DMS53 treated with DMSO at 0.1 percent for 48 hours (cell line): ENCODE results near the gene CDH3.

ENCODE experiments used
- DNase-seq: peaks from one replicate; lab custom pipeline; 2025; ENCODE audit not compliant: unreplicated experiment; lab: John Stamatoyannopoulos, UW

CDH3 gene

DNA sequence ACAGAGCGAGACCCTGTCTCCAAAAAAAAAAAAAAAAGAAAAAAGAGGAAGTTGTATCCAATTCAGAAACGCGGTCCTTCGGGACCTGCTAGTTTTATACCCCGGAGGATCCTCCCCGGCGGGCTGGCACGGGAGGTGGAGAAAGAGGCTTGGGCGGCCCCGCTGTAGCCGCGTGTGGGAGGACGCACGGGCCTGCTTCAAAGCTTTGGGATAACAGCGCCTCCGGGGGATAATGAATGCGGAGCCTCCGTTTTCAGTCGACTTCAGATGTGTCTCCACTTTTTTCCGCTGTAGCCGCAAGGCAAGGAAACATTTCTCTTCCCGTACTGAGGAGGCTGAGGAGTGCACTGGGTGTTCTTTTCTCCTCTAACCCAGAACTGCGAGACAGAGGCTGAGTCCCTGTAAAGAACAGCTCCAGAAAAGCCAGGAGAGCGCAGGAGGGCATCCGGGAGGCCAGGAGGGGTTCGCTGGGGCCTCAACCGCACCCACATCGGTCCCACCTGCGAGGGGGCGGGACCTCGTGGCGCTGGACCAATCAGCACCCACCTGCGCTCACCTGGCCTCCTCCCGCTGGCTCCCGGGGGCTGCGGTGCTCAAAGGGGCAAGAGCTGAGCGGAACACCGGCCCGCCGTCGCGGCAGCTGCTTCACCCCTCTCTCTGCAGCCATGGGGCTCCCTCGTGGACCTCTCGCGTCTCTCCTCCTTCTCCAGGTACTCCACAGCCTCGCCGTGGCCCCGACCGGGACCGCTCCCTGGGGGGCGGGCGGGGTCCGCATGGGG is at the start of gene CDH3:
TSS of gene CDH3 (plus strand) at position 596 of the 779 bp plus-strand sequence. CDS start at position 666, 70 bp downstream.
- peak; percentile 19 for DNase-seq

DNA sequence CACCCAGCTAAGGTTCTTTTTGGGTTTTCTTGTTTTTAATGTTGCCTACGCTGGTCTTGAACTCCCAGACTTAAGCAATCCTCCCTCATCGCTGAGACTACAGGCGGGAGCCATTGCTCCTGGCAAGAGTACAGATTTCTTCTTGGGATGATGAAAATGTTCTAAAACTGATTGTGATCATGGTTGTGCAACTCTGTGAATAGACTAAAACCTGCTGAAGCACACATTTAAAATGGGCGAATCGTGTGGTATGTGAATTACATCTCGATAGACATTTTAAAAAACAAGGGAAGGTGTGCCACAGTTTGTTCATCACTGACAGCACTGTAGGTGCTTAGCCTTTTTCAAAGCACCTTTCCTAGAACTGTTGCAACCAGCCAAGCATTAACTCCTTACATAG is 48.8 kb upstream of the CDH3 start:
- DNase-seq, result no peak

DNA sequence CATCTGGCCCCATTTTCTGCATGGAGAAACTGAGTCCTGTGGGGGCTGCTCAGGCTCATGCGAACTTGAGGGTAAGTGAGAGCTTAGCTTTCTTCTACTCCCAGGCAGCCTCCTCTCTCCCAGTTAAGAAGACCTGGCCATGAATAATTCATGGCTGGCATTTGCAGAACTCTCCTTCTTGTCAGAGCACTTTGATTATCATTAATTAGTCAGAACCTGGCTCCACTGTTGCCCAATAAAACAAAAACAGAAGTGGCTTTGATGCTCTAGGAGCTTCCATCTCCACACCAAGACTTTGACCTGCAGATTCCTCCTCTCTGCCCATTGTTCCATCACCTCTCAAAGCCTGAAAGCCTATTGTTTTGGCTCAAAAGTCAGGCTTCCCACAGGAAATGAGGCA is 45.5 kb upstream of the CDH3 start:
- no peak for DNase-seq

- no peak for DNase-seq
Observed at GRCh38 chr16:68605746-68606145, 39.4 kb upstream of the CDH3 start.

GRCh38 chr16:68607443-68607842 is 37.7 kb upstream of the CDH3 start:
- DNase-seq, result no peak

- DNase-seq, result no peak
Observed at GRCh38 chr16:68608330-68608729, 36.8 kb upstream of the CDH3 start.

DNA sequence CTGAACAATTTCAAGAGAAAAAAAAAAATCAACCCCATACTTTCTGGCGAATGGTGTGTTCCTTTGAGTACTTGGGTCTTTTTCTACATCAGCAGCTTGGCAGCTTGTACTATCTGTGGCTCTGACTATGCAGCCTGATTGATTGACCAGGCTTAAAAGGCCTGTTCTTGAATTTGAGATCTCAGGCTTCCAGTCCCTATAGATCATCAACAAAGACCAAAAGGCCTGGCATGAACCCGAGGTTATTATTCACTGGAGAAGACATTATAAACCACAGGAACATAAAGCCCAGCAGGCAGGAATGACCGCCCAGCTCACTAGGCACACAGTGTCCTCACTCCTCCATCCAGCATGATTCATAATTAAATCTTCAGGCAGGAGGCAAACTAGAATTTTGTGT is 32.1 kb upstream of the CDH3 start:
- DNase-seq, result no peak

DNA sequence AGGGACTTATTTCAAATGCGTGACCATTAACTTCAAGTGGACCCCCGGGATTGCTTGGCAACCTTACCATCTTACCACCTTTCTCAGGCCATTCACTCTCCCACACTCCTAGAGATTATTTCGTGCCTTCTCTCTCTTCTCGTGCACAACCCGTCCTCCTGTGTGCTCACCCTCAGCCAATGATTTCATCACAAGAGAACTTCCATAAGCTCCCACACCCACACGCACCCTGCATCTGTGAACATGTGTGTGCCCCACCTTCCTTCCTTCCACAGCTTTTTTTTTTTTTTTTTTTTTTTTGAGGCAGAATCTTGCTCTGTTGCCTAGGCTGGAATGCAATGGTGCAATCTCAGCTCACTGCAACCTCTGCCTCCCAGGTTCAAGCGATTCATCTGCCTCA is 27.4 kb upstream of the CDH3 start:
- DNase-seq, result no peak

DNA sequence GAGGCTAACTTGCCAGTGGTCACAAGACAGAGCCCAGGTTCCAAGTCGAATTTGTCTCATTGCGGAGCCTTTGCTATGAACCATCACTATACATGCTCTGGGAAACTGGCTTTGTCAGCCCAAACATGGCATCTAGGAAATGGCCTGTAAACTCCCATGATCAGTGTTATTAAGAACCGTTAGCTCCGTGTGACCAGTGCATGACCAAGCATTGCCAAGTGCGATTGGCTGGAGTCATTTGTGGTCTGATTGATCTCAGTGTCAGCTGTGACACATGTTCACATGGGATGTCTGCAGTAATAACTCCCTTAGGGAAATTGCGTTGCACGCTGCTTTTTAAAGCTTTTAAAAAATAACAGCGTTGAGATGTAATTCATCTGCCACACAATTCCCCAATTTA is 18.6 kb upstream of the CDH3 start:
- DNase-seq, result no peak

GRCh38 chr16:68627951-68628425 is 17.1 kb upstream of the CDH3 start:
- no peak for DNase-seq

DNA sequence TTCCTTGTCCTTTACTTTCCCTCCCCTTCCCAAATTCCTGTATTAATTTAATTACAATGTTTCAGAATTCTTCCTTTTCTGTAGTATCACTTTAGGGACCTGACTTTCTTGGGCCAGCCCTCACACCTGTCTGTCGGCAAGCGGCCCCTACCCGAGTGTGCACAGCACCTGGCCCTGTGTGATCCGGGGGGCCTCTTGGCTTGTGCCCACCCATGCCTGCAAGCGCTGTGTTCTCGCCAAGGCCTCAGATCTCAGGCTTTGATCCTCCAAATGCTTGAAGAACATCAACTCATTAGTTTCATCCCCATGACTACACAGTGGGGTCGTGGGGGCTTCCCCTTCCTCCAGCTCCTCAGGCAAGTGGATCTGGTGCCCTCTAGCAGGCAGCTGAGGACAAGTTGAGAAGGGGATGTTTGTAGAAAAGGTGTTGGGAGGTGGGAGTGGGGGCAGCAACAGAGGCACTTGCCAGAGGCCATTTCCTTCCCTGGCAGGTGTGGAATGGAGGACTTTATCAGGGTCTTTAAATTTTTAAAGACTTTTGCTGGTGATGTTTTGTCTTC is 15.7 kb upstream of the CDH3 start:
- no peak for DNase-seq

DNA sequence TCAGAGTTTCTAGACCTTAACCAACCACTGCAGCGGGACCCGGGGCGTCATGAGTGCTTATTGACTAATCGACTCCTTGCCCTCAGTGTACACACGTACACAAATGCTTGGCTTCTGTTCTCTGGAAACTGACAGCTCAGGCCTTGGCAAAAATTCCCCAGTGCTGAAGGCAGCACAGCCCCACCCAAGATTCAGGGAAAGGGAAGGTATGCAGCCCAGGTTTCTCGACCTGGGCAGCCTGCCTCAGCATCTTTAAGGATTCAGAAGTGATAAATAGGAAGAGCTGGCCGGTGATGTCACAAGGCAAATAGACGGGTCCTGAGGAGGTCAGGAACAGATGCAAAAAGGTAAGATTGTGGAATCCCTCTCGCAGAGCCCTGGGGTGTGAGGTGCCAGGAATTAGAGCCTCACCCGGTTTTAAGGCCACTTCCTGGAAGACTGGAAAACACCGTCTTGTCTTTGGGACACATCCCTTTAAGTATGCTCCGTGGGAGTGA is 9.0 kb upstream of the CDH3 start:
- no peak for DNase-seq

DNA sequence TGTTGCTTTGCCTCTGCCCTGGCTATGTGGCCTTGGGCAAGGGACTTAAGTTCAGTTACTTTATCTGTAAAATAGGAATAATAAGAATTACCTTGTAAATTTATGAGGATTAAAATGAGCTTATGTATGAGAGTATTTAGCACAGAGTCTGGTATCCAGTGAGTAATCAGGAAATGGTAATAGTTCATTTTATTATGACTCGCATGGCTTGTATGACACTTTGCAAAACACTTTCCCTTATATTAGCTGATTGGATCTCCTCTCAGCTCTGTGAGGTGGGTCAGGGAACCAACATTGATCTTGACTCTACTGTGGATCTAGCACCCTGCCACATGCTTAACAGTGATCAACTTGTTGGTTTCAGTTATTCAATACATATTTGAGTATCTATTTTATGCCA is 8.3 kb upstream of the CDH3 start:
- no peak for DNase-seq

DNA sequence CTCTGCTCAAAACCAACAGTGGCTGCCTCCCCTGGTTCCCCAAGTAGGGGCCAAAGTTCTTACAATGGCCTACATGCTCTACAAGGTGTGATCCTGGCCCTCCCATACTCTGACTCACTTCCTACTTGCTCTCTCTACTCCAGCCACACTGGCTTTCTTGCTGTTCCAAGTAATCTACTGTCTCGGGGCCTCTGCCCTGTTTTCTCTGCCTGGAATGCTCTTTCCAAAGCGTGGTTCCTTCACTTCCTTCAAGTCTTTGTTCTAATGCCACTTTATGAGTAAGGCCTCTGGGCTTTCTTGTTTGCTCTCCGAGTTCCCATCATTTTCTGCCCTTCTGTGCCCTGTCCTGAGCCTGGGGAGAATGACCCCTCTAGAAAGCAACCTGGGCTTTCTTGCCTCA is 4.1 kb upstream of the CDH3 start:
- no peak for DNase-seq

DNA sequence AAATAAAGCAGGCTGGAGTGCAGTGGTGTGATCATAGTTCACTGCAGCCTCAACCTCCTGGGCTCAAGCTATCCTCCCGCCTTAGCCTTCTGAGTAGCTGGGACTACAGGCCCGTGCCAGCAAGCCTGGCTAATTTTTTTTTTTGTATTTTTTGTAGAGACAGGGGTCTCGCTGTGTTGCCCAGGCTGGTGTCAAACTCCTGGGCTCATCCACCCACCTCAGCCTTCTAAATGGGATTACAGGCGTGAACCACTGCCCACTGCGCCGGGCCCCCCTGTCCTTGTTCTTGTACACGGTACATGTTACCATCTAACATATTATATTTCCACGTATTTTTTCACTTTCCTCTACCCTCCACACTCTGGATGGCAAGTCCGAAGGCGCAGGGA is 3.1 kb upstream of the CDH3 start:
- DNase-seq, result no peak

GRCh38 chr16:68642436-68643101 is 2.5 kb upstream of the CDH3 start:
- DNase-seq, result no peak

DNA sequence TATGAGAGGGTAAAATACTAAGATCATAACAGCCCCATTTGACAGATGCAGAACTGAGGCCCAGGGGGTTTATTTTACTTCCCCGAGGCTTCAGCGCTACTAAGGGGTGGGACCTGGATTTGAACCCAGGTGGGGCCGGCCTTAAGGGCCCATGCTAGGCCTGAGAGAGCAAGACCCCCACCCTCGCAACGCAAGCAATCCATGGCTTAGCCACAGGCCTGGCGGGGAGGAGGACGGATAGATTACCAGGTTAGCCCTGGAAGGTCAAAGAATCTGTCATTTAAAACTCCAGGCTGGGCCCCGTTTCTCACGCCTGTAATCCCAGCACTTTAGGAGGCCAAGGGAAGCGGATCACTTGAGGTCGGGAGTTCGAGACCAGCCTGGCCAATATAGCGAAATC is 1.9 kb upstream of the CDH3 start:
- DNase-seq, result no peak

GRCh38 chr16:68643847-68644246 is 1.3 kb upstream of the CDH3 start:
- no peak for DNase-seq

GRCh38 chr16:68644296-68644695 is 814 bp upstream of the CDH3 start:
- no peak for DNase-seq

DNA sequence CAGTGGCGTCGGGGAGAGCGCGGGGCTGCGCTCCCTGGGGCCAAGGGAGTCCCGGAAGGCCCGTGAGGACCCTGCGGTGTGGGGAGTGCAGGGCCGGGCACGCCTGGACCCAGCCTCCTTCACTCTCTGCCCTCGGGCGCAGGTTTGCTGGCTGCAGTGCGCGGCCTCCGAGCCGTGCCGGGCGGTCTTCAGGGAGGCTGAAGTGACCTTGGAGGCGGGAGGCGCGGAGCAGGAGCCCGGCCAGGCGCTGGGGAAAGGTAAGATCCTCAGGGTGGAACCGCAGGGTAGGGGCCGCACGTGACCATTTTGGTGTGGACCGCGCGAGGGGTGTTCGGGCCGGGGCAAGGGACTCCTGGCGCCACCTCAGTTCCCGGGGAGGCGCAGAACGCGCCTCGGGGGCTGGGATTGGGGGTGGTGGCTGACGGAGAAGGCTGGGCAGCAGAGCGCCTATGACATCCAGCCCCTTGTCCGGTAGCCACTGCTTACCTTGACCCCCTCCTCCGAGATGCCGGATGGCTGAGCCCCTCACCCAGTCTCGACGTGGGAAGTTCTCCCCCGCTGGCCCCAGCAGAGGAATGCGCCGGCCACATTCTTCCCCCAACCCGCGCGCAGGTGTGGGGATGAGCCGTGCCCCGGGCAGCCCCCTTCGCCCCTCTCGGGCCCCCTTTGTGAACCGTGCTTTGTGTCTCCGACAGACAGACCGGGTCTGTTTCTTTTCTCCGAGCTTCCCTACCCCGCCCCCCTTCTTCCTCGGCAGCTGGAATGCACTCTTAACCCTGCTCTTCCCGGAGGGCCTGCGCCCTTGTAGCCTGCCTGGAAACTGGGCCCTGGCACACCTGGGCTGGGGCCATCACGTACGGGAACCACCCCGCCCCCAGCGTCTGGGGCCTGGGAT is 631 bp downstream of the CDH3 start:
- DNase-seq, result no peak
